HG03066 (cell line): Measurements from ENCODE around the gene PCSK7.

Experiments
- ATAC-seq: cut with Tn5 transposase; IDR thresholded peaks from one replicate; pipeline ENCODE4 v1.9.1; 2021; ENCODE audit warnings: low read depth; ENCODE audit not compliant: unreplicated experiment

Gene PCSK7

DNA sequence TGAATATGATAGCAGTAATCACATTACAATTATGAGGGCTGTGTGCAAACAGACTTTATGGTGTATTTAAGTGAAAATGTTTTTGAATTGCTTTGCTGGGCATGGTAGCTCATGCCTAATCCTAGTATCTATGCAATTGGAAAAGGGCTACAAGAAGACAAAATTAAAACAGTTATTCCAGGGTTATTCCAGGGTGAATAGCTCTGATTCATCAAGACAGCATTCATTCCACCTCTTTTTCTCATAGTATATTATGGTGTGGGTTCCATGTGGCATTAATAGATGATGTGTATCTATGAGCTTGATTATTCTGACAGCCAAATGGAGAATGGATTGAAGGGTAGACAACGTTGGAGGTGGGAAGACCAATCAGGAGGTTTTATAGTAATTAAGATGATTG is 65.4 kb downstream of the PCSK7 start:
- no peak for ATAC-seq

- ATAC-seq, result no peak
These were observed 71.0 kb downstream of the PCSK7 start for GRCh38 chr11:117160826-117161225.

- ATAC-seq, result no peak
These were observed 72.0 kb downstream of the PCSK7 start for GRCh38 chr11:117159892-117160291.

DNA sequence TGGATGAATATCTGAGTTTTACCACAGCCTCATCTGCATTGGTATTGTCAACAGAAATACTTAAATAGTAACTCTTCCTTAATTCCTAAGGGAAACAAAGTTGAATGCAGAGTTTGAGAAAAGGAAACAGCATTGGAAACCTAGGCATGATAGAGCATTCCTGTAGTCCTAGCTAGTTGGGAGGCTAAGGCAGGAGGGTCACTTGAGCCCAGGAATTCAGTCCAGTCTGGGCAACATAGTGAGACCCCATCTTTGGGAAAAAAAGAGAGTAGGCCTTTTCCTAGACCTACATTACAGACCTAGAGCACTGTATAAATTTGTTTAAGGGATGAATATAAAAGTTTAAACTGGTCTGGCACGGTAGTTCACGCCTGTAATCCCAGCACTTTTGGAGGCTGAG is 74.4 kb downstream of the PCSK7 start:
- ATAC-seq, result no peak

DNA sequence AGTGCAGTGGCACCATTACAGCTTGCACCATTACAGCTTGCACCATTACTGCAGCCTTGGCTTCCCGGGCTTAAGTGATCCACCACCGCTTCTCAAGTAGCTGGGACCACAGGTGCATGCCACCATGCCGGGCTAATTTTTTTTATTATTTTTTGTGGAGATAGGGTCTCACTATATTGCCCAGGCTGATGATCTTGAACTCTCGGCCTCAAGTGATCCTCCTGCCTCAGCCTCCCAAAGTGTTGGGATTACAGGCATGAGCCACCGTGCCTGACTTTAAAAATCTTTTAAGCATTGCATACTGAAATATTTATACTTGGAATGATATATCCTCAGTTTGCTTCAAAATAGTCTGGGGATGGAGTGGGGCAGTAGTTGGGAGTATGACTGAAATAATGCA is 77.4 kb downstream of the PCSK7 start:
- no peak for ATAC-seq
